HG03064 (cell line): ENCODE results near the gene TM2D1.

Experiments
- ATAC-seq: cut with Tn5 transposase; IDR thresholded peaks from one replicate; pipeline ENCODE4 v1.9.1; 2021; ENCODE audit warnings: low read depth; ENCODE audit not compliant: unreplicated experiment

Gene TM2D1

GRCh38 chr1:61647142-61647541 lies 77.8 kb downstream of the TM2D1 start:
- ATAC-seq: no peak

- no peak for ATAC-seq
Measured at GRCh38 chr1:61645476-61645875, 79.5 kb downstream of the TM2D1 start.

DNA sequence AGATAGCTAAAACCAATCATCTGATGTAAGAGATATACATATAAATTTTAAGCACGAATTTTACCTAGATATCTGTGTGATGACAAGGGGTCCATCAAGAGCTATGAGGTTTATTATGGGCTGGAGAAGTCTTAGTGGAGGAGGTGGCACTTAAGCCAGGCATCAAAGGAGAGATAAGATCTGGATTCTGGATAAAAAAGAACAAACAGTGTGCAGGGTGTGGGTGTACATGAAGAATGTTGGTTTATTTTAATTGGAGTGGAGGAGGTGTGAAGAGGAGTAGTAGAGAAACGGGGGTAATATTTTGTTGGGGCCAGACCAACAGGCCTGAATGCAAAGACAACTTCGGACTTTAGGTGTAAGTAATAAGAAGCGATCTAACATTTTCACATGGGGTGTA lies 80.6 kb downstream of the TM2D1 start:
- ATAC-seq: no peak

DNA sequence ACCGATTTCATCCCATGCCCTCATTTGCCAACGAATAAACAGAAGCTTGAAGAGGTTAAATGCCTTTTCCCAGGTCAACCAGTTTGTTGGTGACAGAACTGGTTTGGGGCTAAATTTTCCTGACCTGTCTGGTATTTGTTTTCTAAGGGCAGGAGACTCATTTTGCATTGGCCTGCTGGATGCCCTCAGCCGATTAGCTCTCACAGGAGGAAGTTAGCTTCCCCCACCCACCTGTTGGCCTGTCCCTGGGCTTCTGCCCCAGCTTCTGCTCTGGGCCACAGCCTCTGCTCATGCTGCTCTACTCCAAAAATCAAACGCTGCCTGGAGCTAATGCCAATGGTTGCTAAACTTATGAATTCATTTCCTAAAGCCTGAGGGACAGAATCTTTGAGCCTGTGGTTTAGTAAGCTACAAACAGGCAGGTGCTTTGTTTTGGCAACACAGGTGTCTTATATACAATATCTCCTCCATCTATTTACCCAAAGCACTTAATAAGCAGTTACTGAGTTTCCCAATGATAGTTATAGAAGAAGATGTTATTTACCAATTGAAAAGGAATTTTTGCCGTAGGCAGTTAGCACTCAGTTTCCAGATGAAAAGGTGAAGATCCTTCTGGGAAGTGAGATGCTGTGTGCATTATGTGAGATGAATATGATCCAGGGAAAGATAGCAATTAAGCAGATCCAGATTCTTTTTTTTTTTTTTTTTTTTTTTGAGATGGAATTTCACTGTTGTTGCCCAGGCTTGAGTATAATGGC lies 82.3 kb downstream of the TM2D1 start:
- no peak for ATAC-seq

DNA sequence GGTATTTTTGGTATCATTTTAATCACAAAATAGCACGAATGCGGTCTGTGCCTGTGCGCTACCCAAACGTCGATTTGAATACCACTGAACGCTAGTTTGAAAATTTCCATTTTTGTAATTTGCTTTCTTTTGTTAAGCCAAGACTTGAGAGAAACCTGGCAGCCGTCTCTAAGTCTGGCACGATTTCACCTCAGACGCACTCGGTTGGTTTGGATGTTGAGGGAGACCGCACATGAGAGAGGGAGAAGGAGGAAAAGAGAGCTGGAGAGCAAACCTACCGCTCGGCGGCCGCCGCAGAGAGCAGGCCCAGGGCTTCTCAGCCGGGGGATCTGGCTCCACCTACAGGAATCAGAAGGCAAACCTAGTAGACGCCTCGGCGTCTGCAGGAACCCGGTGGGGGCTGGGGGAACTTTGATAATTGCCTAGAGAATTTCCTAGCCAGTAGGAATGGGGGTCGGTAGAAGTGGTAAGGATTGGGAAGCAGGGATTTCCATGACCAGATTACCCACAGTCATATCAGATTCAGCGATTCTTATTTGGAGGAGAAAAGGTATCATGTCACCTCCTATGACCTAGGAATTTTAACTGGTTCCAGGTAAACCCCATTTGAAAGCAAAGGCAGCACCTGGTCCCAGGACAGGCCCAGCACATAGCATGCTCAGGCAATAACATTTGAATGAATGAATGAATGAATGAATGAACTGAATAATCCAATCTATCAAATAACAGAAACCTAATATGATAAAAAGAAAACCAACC lies 83.2 kb downstream of the TM2D1 start:
- no peak for ATAC-seq

DNA sequence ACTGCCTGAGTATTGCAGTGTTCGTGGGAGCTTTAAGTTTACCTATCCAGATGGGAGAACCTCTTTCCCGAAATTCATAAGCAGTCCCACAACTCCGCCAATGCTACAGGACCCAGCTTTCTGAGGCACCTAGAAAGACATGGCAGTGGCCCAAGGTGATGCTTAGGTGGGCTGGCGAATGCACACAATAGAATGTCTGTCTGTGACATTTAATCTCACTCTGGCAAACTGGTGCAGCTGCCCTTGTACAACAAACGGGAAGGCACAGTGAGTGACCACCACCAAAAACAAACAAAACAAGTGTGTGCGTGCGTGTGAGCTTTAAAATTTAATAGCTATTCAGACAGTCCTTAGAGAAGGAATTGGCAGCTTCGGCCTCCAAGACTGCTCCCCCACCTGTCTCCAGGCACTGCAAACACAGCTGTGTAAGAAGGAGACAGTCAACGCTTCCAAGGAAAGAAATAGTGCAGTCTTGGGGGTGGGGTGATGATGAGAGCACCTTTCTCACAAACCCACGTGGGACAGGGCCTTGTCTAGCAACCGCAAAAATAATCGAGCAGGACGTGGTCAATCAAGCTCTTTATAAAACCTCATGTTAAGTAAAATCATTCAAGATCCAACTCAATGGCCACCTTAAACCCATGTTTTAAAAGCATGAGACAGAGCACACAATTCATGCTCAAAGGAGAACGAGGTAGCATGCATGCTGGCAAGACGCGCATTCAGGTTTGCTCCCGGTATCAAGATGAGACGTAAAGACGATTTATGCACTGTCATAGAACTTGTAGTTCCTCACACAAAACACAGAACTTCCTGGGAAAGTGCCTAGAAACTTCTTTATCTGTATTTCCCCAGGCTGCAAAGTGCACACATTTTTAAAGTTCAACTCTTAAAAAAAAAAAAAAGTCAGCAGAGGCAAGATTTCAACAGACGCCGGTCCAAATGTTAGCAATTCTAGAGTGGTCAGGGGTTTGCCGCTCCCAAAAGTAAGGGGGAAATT lies 84.1 kb downstream of the TM2D1 start:
- ATAC-seq: no peak

- ATAC-seq: no peak
Measured at GRCh38 chr1:61639608-61640336, 85.2 kb downstream of the TM2D1 start.

- ATAC-seq: no peak
Measured at GRCh38 chr1:61638911-61639605, 85.9 kb downstream of the TM2D1 start.

- ATAC-seq: no peak
Measured at GRCh38 chr1:61638296-61638695, 86.6 kb downstream of the TM2D1 start.

DNA sequence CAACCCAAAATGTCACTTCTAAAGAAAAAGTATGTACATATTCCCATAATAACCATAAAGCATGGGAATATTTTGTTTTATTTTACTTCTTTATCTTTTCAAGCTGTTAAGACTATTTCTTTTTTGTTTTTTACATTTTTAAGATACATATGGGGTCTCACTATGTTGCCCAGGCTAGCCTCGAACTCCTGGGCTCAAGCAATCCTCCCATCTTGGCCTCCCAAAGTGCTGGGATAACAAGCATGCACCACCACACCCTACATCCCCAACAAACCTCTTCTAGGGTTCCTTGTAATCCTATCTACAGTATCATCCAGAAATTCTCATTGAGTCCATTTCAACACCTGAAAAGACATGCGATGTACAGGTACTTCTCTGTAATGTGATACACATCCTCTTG lies 87.5 kb downstream of the TM2D1 start:
- ATAC-seq: no peak

- no peak for ATAC-seq
Measured at GRCh38 chr1:61636814-61637213, 88.1 kb downstream of the TM2D1 start.

DNA sequence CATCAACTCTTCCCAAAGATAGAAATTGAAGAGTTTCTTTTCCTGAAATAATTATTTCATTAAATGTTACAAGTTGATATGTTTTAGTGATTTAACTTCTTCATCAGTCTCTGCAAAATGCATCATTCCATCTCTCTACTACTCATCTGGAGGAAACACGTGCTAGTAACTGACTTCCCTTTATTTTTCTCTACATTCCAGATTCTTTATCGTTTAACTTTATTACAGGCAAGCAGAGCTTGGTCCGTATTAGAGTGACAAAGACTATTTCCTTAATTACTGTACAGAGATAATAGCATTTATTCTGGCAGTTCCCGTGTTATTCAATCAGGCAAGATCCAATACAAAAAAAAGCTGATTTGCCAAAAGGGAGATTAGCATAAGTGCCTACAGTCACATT lies 88.6 kb downstream of the TM2D1 start:
- no peak for ATAC-seq

- no peak for ATAC-seq
Measured at GRCh38 chr1:61635557-61635956, 89.4 kb downstream of the TM2D1 start.

DNA sequence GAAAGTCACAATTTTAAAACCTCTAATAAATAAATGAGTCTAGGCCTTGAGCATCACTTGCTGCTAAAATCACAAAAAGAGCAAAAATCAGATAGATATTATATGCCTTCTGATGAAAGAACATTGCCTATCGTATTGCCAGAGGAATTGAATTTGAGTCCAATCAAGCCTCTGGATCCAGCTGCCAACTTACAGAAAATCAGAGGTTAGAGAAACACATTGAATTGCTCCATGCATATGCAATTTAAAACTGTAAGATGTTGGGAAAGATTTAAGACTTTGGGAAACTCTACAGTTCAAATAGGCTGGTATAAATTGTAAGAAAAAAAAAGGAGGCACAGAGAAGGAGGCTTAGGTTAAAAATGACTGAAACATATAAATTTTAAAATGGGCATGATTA lies 93.5 kb downstream of the TM2D1 start:
- ATAC-seq: no peak
